ENCODE results near the gene PIEZO2. TPM values are rescaled to one million over a fixed set of nuclear protein-coding genes. Genes with fewer than 3 reads are reported as not detected.

Gene PIEZO2
- total RNA-seq, 3 donors from 2014 or later, result 1.9 to 26.2 (median 11.4) TPM

DNA sequence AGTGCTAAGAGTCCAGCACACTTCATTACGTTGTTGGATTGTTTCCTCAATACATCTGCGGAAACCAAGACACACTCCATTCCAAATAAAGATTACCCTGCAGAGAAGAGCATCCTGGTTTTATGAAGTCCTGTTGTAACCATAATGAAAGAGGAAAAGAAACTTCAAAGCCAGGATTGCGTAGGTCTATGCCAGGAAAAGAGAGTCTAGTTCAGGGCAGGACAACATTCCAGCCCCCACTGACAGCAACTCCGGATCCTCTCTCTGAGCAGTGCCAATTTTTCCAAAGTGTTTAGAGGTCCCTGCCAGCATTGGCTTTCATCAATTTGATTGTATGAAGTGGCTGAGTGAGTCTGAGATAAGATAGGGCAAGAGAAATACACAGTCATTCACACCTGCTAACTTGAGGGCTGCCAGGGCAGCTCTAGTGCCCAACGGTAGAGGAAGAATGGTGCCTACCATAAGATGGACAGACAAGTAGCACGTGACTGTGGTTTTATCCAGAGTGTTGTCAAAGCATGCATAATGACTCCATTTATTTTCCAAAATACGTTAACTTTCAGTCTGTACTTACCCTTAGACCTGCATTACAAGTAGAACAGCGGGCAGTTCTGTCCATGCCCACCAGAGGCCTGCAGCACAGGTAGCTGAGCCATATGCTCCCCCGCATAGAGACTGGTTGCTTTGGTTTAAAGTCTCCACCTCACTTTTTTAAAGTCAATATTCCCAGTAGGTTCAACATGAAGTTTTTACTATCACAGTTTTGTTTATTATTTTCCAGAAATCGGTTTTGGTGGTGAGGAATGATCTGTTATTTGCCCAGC lies 23.7 kb downstream of the PIEZO2 start:
- Histone ChIP-seq H3K27ac (no peak overlapping the region), H3K36me3 (no peaks in the 10 kb centered on the region), H3K4me1 (no peaks in the 10 kb centered on the region), H3K27me3 (no peaks in the 10 kb centered on the region), H3K9me3 (peaks cover 0 to 14% of the 10 kb centered on the region in 2 donors), H3K4me3 (no peak overlapping the region)
- no peak for DNase-seq (ENCODE audit: low spot score in 2 of 2)
- TF ChIP-seq POLR2AphosphoS5 (IDR thresholded peaks at IDR 0.05), result no peak
- TF ChIP-seq POLR2A (IDR thresholded peaks at IDR 0.05), result no peak
- TF ChIP-seq, protein P1, sequence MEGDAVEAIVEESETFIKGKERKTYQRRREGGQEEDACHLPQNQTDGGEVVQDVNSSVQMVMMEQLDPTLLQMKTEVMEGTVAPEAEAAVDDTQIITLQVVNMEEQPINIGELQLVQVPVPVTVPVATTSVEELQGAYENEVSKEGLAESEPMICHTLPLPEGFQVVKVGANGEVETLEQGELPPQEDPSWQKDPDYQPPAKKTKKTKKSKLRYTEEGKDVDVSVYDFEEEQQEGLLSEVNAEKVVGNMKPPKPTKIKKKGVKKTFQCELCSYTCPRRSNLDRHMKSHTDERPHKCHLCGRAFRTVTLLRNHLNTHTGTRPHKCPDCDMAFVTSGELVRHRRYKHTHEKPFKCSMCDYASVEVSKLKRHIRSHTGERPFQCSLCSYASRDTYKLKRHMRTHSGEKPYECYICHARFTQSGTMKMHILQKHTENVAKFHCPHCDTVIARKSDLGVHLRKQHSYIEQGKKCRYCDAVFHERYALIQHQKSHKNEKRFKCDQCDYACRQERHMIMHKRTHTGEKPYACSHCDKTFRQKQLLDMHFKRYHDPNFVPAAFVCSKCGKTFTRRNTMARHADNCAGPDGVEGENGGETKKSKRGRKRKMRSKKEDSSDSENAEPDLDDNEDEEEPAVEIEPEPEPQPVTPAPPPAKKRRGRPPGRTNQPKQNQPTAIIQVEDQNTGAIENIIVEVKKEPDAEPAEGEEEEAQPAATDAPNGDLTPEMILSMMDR (IDR thresholded peaks at IDR 0.05), result no peak
- intact Hi-C loops (cut with DNase I; ENCODE audit: low total_unique reads), result no loop called here

DNA sequence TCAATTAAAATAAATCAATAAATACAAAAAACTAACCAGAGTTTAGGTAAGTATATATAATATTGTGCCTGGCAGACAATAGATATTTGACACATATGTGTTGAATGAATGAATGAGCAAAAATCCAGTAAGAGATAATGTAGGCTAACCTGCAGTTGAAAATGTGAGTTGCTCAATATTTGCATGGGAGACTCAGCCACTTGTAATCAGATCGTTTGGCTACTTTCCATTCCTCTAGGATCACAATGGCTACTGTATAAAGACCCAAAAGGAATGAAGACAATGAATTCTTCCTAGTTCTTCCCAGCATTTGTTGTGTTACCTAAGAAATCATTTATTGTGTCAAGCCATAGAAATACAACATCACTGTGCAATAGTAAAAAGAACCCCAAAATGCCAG lies 25.3 kb downstream of the PIEZO2 start:
- no peak overlapping the region for H3K27ac ChIP-seq
- no peak for DNase-seq (ENCODE audit: low spot score in 2 of 2)
- no peaks in the 10 kb centered on the region for H3K36me3 ChIP-seq
- peaks cover 0 to 4% of the 10 kb centered on the region in 2 donors for H3K4me1 ChIP-seq
- H3K27me3 ChIP-seq, result no peaks in the 10 kb centered on the region
- TF ChIP-seq POLR2A (IDR thresholded peaks at IDR 0.05) (no peak), POLR2AphosphoS5 (IDR thresholded peaks at IDR 0.05) (no peak)
- TF ChIP-seq, protein P1 (IDR thresholded peaks at IDR 0.05), result no peak
- H3K9me3 ChIP-seq, result peaks cover 0 to 7% of the 10 kb centered on the region in 2 donors
- H3K4me3 ChIP-seq, result no peak overlapping the region
- intact Hi-C loops (cut with DNase I; ENCODE audit: low total_unique reads), result no loop called here

DNA sequence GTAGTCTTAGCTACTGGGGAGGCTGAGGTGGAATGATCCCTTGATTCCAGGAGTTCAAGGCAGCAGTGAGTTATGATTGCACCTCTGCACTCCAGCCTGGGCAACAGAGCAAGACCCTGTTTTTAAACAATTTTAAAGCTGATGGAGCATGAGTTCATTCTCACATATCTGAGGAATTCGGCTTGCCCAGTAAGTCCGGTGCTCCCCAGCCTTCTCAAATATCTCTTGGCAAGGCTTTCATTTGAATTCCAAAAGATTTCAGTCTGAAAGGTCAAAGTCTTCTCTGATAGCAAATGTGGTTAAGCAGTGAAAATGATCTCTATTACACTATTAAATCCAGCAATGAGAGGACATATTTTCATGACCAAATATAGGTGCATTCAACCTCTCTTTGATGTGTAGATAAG lies 27.9 kb downstream of the PIEZO2 start:
- no peak overlapping the region for H3K27ac ChIP-seq
- no peak overlapping the region for H3K4me3 ChIP-seq
- DNase-seq (ENCODE audit: low spot score in 2 of 2), result no peak
- H3K4me1 ChIP-seq, result peaks cover 0 to 4% of the 10 kb centered on the region in 2 donors
- no peaks in the 10 kb centered on the region for H3K27me3 ChIP-seq
- TF ChIP-seq POLR2A (IDR thresholded peaks at IDR 0.05) (no peak), POLR2AphosphoS5 (IDR thresholded peaks at IDR 0.05) (no peak)
- no peaks in the 10 kb centered on the region for H3K9me3 ChIP-seq
- H3K36me3 ChIP-seq, result no peaks in the 10 kb centered on the region
- intact Hi-C loops (cut with DNase I; ENCODE audit: low total_unique reads), result no loop called here

DNA sequence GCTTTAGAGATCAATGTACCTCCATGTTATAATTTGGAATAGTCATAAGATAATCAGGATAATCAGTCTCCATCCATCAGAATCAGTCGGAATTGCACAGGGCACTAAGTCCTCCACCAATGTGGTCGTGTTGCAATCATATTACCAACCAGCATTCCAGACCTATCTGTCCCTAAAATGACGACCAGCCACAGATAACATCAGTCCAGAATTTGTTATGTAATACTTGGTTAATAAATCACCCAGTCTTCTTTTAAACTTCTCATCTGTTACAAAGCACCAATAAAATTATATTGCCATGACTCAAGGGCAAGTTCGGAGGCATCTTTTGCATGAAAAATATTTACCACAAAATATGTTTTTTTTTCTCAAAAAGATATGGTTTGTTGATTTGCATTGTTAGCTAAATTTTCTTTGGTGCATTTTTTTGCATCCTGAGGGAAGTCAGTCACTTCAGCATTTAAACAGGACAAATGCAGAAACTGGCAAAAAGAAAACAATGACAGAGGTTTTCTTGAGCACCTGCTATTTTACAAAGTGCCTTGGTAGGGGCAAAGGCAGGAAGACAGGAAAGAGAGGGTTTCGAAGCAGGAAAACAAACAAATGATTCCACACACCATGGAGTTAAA lies 29.3 kb downstream of the PIEZO2 start:
- peaks cover 0 to 4% of the 10 kb centered on the region in 2 donors for H3K4me1 ChIP-seq
- DNase-seq (ENCODE audit: low spot score in 2 of 2), result no peak
- no peaks in the 10 kb centered on the region for H3K36me3 ChIP-seq
- TF ChIP-seq POLR2AphosphoS5 (IDR thresholded peaks at IDR 0.05) (no peak), POLR2A (IDR thresholded peaks at IDR 0.05) (no peak)
- TF ChIP-seq, protein P1 (IDR thresholded peaks at IDR 0.05), result no peak
- no peaks in the 10 kb centered on the region for H3K27me3 ChIP-seq
- no peak overlapping the region for H3K27ac ChIP-seq
- intact Hi-C loops (cut with DNase I; ENCODE audit: low total_unique reads), result no loop called here
- H3K4me3 ChIP-seq, result no peak overlapping the region
- H3K9me3 ChIP-seq, result no peaks in the 10 kb centered on the region

DNA sequence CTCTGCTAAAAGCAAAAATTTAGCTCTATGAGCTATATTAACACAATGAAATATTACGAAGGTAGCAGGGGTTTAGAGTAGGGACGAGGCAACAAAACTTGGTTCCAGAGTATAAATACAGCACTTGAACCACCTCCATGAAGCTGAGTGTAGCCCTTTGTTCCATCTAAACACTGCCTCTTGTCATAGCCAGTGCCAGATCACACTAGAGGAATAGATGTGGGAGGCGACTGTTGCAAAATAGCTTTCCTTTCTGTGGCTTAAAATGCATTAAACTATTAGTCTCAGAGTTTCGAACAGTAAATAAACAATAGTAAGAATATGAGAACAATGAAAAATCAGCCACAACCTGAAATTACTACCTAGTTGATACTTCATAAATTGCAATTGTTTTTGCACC lies 29.8 kb downstream of the PIEZO2 start:
- peaks cover 0 to 4% of the 10 kb centered on the region in 2 donors for H3K4me1 ChIP-seq
- no peak overlapping the region for H3K27ac ChIP-seq
- no peak for DNase-seq (ENCODE audit: low spot score in 2 of 2)
- TF ChIP-seq POLR2A (IDR thresholded peaks at IDR 0.05), result no peak
- TF ChIP-seq, protein P1 (IDR thresholded peaks at IDR 0.05), result no peak
- TF ChIP-seq POLR2AphosphoS5 (IDR thresholded peaks at IDR 0.05), result no peak
- no peaks in the 10 kb centered on the region for H3K9me3 ChIP-seq
- no peaks in the 10 kb centered on the region for H3K27me3 ChIP-seq
- intact Hi-C loops (cut with DNase I; ENCODE audit: low total_unique reads), result no loop called here
- no peaks in the 10 kb centered on the region for H3K36me3 ChIP-seq
- H3K4me3 ChIP-seq, result no peak overlapping the region

All from breast epithelium (tissue), 4 donors.